Osteocyte (in vitro differentiated cells): ENCODE results near the gene SIGLEC1. TPM values are rescaled to one million over a fixed set of nuclear protein-coding genes. Genes with fewer than 3 reads are reported as not detected.
A peak's percentile ranks its signal among the peaks of the same experiment; 100 is the strongest.

Experiments used
- DNase-seq: peaks from one replicate; pipeline ENCODE4 v3.0.0; 2021; ENCODE audit warnings: mixed read lengths; ENCODE audit not compliant: unreplicated experiment; ENCODE audit errors: extremely low spot score
- H3K27ac Mint-ChIP-seq: one replicate; pipeline ENCODE4 v1.8.0; 2021; ENCODE audit warnings: mild to moderate bottlenecking, mixed read lengths; ENCODE audit not compliant: unreplicated experiment
- H3K27me3 Mint-ChIP-seq: one replicate; pipeline ENCODE4 v1.8.0; 2021; ENCODE audit warnings: mixed read lengths; ENCODE audit not compliant: unreplicated experiment
- H3K36me3 Mint-ChIP-seq: one replicate; pipeline ENCODE4 v1.8.0; 2021; ENCODE audit warnings: mixed read lengths; ENCODE audit not compliant: unreplicated experiment
- H3K4me1 Mint-ChIP-seq: one replicate; pipeline ENCODE4 v1.8.0; 2021; ENCODE audit warnings: mixed read lengths; ENCODE audit not compliant: unreplicated experiment
- H3K4me3 Mint-ChIP-seq: one replicate; pipeline ENCODE4 v1.8.0; 2021; ENCODE audit warnings: mild to moderate bottlenecking, moderate library complexity, mixed read lengths; ENCODE audit not compliant: unreplicated experiment
- H3K9me3 Mint-ChIP-seq: one replicate; pipeline ENCODE4 v1.8.0; 2021; ENCODE audit warnings: mixed read lengths; ENCODE audit not compliant: unreplicated experiment
- CTCF ChIP-seq: fragments of 200-600 bp; sonication (generic); IDR thresholded peaks from 2 replicates; pipeline ENCODE4 v1.5.0; 2021; ENCODE audit warnings: antibody characterized with exemption, mild to moderate bottlenecking, moderate library complexity
- total RNA-seq: library from RNA; stranded (reverse); gene quantifications from 2 replicates; pipeline ENCODE4 v1.2.1, GENCODE V29; 2021

The SIGLEC1 gene
- total RNA-seq, 1 donor from 2014 or later = 0.21 TPM

GRCh38 chr20:3687655-3688054 is 24.7 kb downstream of the SIGLEC1 start:
- no peak for DNase-seq

GRCh38 chr20:3686867-3687321 is 25.5 kb downstream of the SIGLEC1 start:
- no peak overlapping the region for H3K4me3 Mint-ChIP-seq

More at GRCh38 chr20:3687655-3688054, 24.7 kb downstream of the SIGLEC1 start:
- Mint-ChIP-seq H3K9me3 (no peaks in the 10 kb centered on the region), H3K36me3 (no peaks in the 10 kb centered on the region), H3K4me3 (no peak overlapping the region), H3K27ac (no peak overlapping the region), H3K27me3 (no peaks in the 10 kb centered on the region), H3K4me1 (peaks cover 3% of the 10 kb centered on the region)
- TF ChIP-seq CTCF = no peak

GRCh38 chr20:3686421-3686820 is 26.0 kb downstream of the SIGLEC1 start:
- no peaks in the 10 kb centered on the region for H3K27me3 Mint-ChIP-seq
- no peak overlapping the region for H3K27ac Mint-ChIP-seq
- no peak overlapping the region for H3K4me3 Mint-ChIP-seq
- no peaks in the 10 kb centered on the region for H3K9me3 Mint-ChIP-seq
- H3K4me1 Mint-ChIP-seq = peaks cover 5% of the 10 kb centered on the region
- H3K36me3 Mint-ChIP-seq = no peaks in the 10 kb centered on the region
- no peak for TF ChIP-seq CTCF
- DNase-seq = no peak

More at GRCh38 chr20:3686867-3687321, 25.5 kb downstream of the SIGLEC1 start:
- peaks cover 5% of the 10 kb centered on the region for H3K4me1 Mint-ChIP-seq
- no peak for TF ChIP-seq CTCF
- no peak for DNase-seq
- H3K27me3 Mint-ChIP-seq = no peaks in the 10 kb centered on the region
- H3K27ac Mint-ChIP-seq = no peak overlapping the region
- no peaks in the 10 kb centered on the region for H3K36me3 Mint-ChIP-seq
- H3K9me3 Mint-ChIP-seq = no peaks in the 10 kb centered on the region

- H3K27ac Mint-ChIP-seq = no peak overlapping the region
- no peaks in the 10 kb centered on the region for H3K9me3 Mint-ChIP-seq
- no peaks in the 10 kb centered on the region for H3K36me3 Mint-ChIP-seq
- peaks cover 16% of the 10 kb centered on the region for H3K4me1 Mint-ChIP-seq
- H3K4me3 Mint-ChIP-seq = no peak overlapping the region
- no peaks in the 10 kb centered on the region for H3K27me3 Mint-ChIP-seq
- no peak for DNase-seq
- TF ChIP-seq CTCF = no peak
Measured at GRCh38 chr20:3685341-3685740, 27.1 kb downstream of the SIGLEC1 start.

- peaks cover 47% of the 10 kb centered on the region for H3K4me1 Mint-ChIP-seq
- no peaks in the 10 kb centered on the region for H3K27me3 Mint-ChIP-seq
- no peaks in the 10 kb centered on the region for H3K36me3 Mint-ChIP-seq
- DNase-seq = no peak
- H3K4me3 Mint-ChIP-seq = peak within 1 kb of the TSS; percentile 72
- H3K27ac Mint-ChIP-seq = peak within 1 kb of the TSS; percentile 81
- H3K9me3 Mint-ChIP-seq = no peaks in the 10 kb centered on the region
- TF ChIP-seq CTCF = no peak
Measured at GRCh38 chr20:3681931-3682781, 30.2 kb downstream of the SIGLEC1 start, which contains the start of gene ADAM33. Gene ADAM33 (minus strand): TSS chr20:3682010. CDS start chr20:3682004, 6 bp downstream.
